Kidney (tissue), 14 donors: ENCODE data around the gene FCHO1. TPM values are rescaled to one million over a fixed set of nuclear protein-coding genes. Genes with fewer than 3 reads are reported as not detected.
A peak's percentile ranks its signal among the peaks of the same experiment; 100 is the strongest.

Source experiments
- DNase-seq, 5 donors: peaks; one replicate each; pipeline ENCODE4 v3.0.0-alpha.2; 2013 to 2020
- FAIRE-seq: peaks from 2 replicates; lab custom pipeline; 2012; peaks lifted over from hg19 to GRCh38; lab: Jason Lieb, UNC
- H3K27ac ChIP-seq, 2 donors: one replicate each; pipeline ENCODE4 v1.7.0; 2013; ENCODE audit warnings: low read depth in 2 of 2, low read length in 2 of 2, inconsistent platforms in 1 of 2
- H3K27me3 ChIP-seq: one replicate; pipeline ENCODE4 v1.7.1; 2013; ENCODE audit warnings: low read length, inconsistent platforms; ENCODE audit not compliant: control insufficient read depth, insufficient read depth
- H3K36me3 ChIP-seq, 3 donors: one replicate each; pipeline versions ENCODE4 v1.7.0 to v1.7.1; 2013; ENCODE audit warnings: low read length in 3 of 3, control low read depth in 1 of 3, inconsistent platforms in 1 of 3; ENCODE audit not compliant: insufficient read depth in 3 of 3, control insufficient read depth in 2 of 3
- H3K4me1 ChIP-seq, 3 donors: one replicate each; pipeline versions ENCODE4 v1.7.0 to v1.7.1; 2013; ENCODE audit warnings: low read length in 3 of 3, inconsistent platforms in 1 of 3, low read depth in 1 of 3; ENCODE audit not compliant: control insufficient read depth in 2 of 3, insufficient read depth in 2 of 3
- H3K4me3 ChIP-seq, 3 donors: one replicate each; pipeline versions ENCODE4 v1.7.0 to v1.8.1; 2013; ENCODE audit warnings: low read length in 3 of 3, control low read depth in 1 of 3, inconsistent platforms in 1 of 3
- H3K9ac ChIP-seq, 3 donors: one replicate each; pipeline versions ENCODE4 v1.7.0 to v1.7.1; 2013; ENCODE audit warnings: low read length in 3 of 3, control low read depth in 1 of 3, inconsistent platforms in 1 of 3
- H3K9me3 ChIP-seq, 3 donors: one replicate each; pipeline versions ENCODE4 v1.7.0 to v1.7.1; 2013; ENCODE audit warnings: low read length in 3 of 3, control low read depth in 1 of 3, inconsistent platforms in 1 of 3; ENCODE audit not compliant: control insufficient read depth in 2 of 3, insufficient read depth in 1 of 3
- intact Hi-C: fragments of 100-400 bp; cut with DNase I; formaldehyde crosslinking; loops from one replicate; pipeline ENCODE4 v1.11.1; 2022
- polyA plus RNA-seq: library from polyadenylated mRNA; stranded (reverse); fragments of 350-450 nt; fragmentation: Illumina TruSeq; extraction: RNeasy Lipid Tissue Mini Kit (QIAGEN cat#74804); gene quantifications from one replicate; pipeline ENCODE4 v1.2.3, GENCODE V29; 2014; ENCODE audit warnings: low read depth, low replicate concordance; ENCODE audit not compliant: insufficient read depth
- total RNA-seq: library from RNA; stranded (reverse); fragmentation: NEBNext Ultra II Directional; extraction: Animal tissue kit (Norgen Biotek cat#: 25700); gene quantifications from one replicate; pipeline ENCODE4 v1.2.1, GENCODE V29; 2021
- TF ChIP-seq, protein P1 (sequence below): IDR thresholded peaks from 3 replicates; pipeline ENCODE4 v1.5.1; 2012; ENCODE audit warnings: mild to moderate bottlenecking, moderate library complexity, borderline replicate concordance; ENCODE audit not compliant: insufficient read depth; ENCODE audit errors: extremely low read depth
- donor health status: control.
- donor health status: control.
- donor health status: control.
- donor health status: control.
- donor health status: control.
- donor health status: DM: yes; HTN: yes; CAD: no.
- donor health status: Normal renal cell carcinoma (clear cell type).

Gene FCHO1
- total and polyA plus RNA-seq, 2 donors from 2014 or later, result 0.52 to 5.9 TPM

DNA sequence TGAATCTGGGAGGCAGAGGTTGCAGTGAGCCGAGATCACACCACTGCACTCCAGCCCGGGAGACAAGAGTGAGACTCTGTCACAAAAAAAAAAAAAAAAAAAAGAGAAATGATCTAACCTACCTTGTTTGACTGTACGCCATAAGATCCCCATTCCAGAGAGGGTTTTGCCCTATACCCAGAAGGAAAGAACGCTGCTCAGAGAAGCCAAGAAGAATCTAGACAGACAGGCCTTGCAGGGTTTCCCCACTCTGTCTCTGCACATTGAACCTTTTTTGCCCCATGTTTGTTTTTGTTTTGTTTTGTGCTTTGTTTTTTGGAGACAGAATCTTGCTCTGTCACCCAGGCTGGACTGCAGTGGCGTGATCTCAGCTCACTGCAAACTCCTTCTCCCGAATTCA is 39.4 kb upstream of the FCHO1 start:
- H3K9ac ChIP-seq, result no peak overlapping the region
- no peaks in the 10 kb centered on the region for H3K36me3 ChIP-seq
- H3K27ac ChIP-seq, result no peak overlapping the region
- intact Hi-C loops, result no loop called here
- FAIRE-seq (no peak), DNase-seq (no peak)
- H3K4me3 ChIP-seq, result no peak overlapping the region
- H3K4me1 ChIP-seq, result no peaks in the 10 kb centered on the region
- no peaks in the 10 kb centered on the region for H3K9me3 ChIP-seq
- TF ChIP-seq, protein P1, sequence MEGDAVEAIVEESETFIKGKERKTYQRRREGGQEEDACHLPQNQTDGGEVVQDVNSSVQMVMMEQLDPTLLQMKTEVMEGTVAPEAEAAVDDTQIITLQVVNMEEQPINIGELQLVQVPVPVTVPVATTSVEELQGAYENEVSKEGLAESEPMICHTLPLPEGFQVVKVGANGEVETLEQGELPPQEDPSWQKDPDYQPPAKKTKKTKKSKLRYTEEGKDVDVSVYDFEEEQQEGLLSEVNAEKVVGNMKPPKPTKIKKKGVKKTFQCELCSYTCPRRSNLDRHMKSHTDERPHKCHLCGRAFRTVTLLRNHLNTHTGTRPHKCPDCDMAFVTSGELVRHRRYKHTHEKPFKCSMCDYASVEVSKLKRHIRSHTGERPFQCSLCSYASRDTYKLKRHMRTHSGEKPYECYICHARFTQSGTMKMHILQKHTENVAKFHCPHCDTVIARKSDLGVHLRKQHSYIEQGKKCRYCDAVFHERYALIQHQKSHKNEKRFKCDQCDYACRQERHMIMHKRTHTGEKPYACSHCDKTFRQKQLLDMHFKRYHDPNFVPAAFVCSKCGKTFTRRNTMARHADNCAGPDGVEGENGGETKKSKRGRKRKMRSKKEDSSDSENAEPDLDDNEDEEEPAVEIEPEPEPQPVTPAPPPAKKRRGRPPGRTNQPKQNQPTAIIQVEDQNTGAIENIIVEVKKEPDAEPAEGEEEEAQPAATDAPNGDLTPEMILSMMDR, result no peak
- no peaks in the 10 kb centered on the region for H3K27me3 ChIP-seq

- no peak for FAIRE-seq
- no peaks in the 10 kb centered on the region for H3K9me3 ChIP-seq
- intact Hi-C loops, result no loop called here
- H3K9ac ChIP-seq, result no peak overlapping the region
- DNase-seq, result no peak
- H3K27me3 ChIP-seq, result no peaks in the 10 kb centered on the region
- TF ChIP-seq, protein P1, result no peak
- H3K36me3 ChIP-seq, result no peaks in the 10 kb centered on the region
- peaks cover 0 to 20% (median 7%) of the 10 kb centered on the region in 3 donors for H3K4me1 ChIP-seq
- no peak overlapping the region for H3K27ac ChIP-seq
- no peak overlapping the region for H3K4me3 ChIP-seq
These were observed 34.9 kb upstream of the FCHO1 start for GRCh38 chr19:17716309-17716929.

DNA sequence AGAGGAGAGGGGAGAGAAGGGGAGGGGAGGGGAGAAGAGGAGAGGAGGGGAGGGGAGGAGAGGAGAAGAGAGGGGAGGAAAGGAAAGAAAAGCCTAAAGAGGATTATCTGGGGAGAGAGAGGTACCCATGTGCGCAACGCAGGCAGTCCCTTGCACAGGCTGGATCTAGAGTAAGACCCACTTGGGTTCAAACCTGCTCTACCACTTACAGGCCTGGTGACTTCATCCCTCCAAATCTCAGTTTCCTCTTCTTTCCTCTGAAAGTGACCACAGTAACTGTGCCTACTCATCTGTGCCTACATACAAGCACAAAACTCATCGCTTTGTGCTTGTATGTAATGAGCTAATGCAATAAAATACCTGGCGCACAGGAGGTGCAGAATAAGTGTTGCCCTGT is 32.7 kb upstream of the FCHO1 start:
- FAIRE-seq (no peak), DNase-seq (no peak)
- TF ChIP-seq, protein P1, result no peak
- H3K4me3 ChIP-seq, result peak overlapping the region in 2 of 3 donors; percentile 53 to 79
- intact Hi-C loops, result no loop called here
- H3K9ac ChIP-seq, result no peak overlapping the region
- H3K36me3 ChIP-seq, result no peaks in the 10 kb centered on the region
- no peaks in the 10 kb centered on the region for H3K9me3 ChIP-seq
- H3K4me1 ChIP-seq, result peaks cover 0 to 26% (median 7%) of the 10 kb centered on the region in 3 donors
- no peaks in the 10 kb centered on the region for H3K27me3 ChIP-seq
- no peak overlapping the region for H3K27ac ChIP-seq
